Activated B cell treated with CpG ODN at 0.5 μM for 24 hours (primary cell): ENCODE results near the gene HSPA4. TPM values are rescaled to one million over a fixed set of nuclear protein-coding genes. Genes with fewer than 3 reads are reported as not detected.

ENCODE experiments used
- ATAC-seq: fragments of 200-7000 bp; cut with Tn5 transposase; one replicate; pipeline ENCODE4 v1.10.0; 2021; ENCODE audit warnings: low read depth, mild to moderate bottlenecking, moderate library complexity
- CTCF ChIA-PET: fragments of 350-600 bp; sonication (Branson Sonifier 250); formaldehyde crosslinking; loops from one replicate; lab custom pipeline; 2021; ENCODE audit warnings: antibody characterized with exemption; lab: Charles Lee
- POLR2A ChIA-PET: fragments of 350-600 bp; sonication (Branson Sonifier 250); formaldehyde crosslinking; loops from one replicate; lab custom pipeline; 2021; ENCODE audit warnings: antibody characterized with exemption; lab: Charles Lee
- DNase-seq: peaks from one replicate; pipeline ENCODE4 v3.0.0; 2022
- H3K27ac Mint-ChIP-seq: one replicate; pipeline ENCODE4 v1.8.0; 2020; ENCODE audit warnings: mixed read lengths
- H3K27me3 Mint-ChIP-seq: one replicate; pipeline ENCODE4 v1.8.0; 2021; ENCODE audit warnings: mixed read lengths
- H3K36me3 Mint-ChIP-seq: one replicate; pipeline ENCODE4 v1.8.0; 2021; ENCODE audit warnings: low read depth, mixed read lengths
- H3K4me1 Mint-ChIP-seq: one replicate; pipeline ENCODE4 v1.8.0; 2021; ENCODE audit warnings: mixed read lengths
- H3K4me3 Mint-ChIP-seq: one replicate; pipeline ENCODE4 v1.8.0; 2020; ENCODE audit warnings: mild to moderate bottlenecking, mixed read lengths
- H3K9me3 Mint-ChIP-seq: one replicate; pipeline ENCODE4 v1.8.0; 2020; ENCODE audit warnings: mixed read lengths
- CTCF ChIP-seq: fragments of 200-600 bp; IDR thresholded peaks from one replicate; pipeline ENCODE4 v1.8.0; 2022; ENCODE audit warnings: antibody characterized with exemption, mild to moderate bottlenecking
- intact Hi-C: fragments of 100-400 bp; cut with micrococcal nuclease; formaldehyde crosslinking; loops from one replicate; pipeline ENCODE4 v1.15.1; 2024
- total RNA-seq: library from RNA; stranded (reverse); gene quantifications from 2 replicates; pipeline ENCODE4 v1.2.3, GENCODE V29; 2022

The HSPA4 gene
- total RNA-seq, 1 donor from 2014 or later: 152 TPM

GRCh38 chr5:133117166-133117911 is 65.5 kb downstream of the HSPA4 start:
- no peak overlapping the region for H3K27ac Mint-ChIP-seq

GRCh38 chr5:133117912-133118445 is 66.2 kb downstream of the HSPA4 start:
- Mint-ChIP-seq H3K36me3 (no peaks in the 10 kb centered on the region), H3K4me1 (peaks cover 7% of the 10 kb centered on the region), H3K27me3 (no peaks in the 10 kb centered on the region), H3K4me3 (no peak overlapping the region), H3K27ac (no peak overlapping the region), H3K9me3 (no peaks in the 10 kb centered on the region)
- DNase-seq (no peak), ATAC-seq (no peak)
- no peak for TF ChIP-seq CTCF
- intact Hi-C loops: loop anchor here (10.0 kb wide), 1 partner anchor 437 kb away; no protein-coding TSS in a partner anchor
- POLR2A ChIA-PET: interaction anchor here (1.1 kb wide), 1 partner anchor 20 kb away, joined by 3 read pairs; no protein-coding TSS in a partner anchor
- CTCF ChIA-PET: interaction anchor here (0.7 kb wide), 1 partner anchor 342 kb away, joined by 3 read pairs; no protein-coding TSS in a partner anchor

More at GRCh38 chr5:133117166-133117911, 65.5 kb downstream of the HSPA4 start:
- no peak for TF ChIP-seq CTCF
- ATAC-seq (no peak), DNase-seq (no peak)
- no peaks in the 10 kb centered on the region for H3K27me3 Mint-ChIP-seq
- H3K9me3 Mint-ChIP-seq: no peaks in the 10 kb centered on the region
- intact Hi-C loops: loop anchor here (10.0 kb wide), 1 partner anchor 437 kb away; no protein-coding TSS in a partner anchor
- no peak overlapping the region for H3K4me3 Mint-ChIP-seq
- ChIA-PET POLR2A (interaction anchor here (1.1 kb wide), 1 partner anchor 21 kb away, joined by 3 read pairs; no protein-coding TSS in a partner anchor), CTCF (no interaction called here)
- H3K4me1 Mint-ChIP-seq: peaks cover 9% of the 10 kb centered on the region
- no peaks in the 10 kb centered on the region for H3K36me3 Mint-ChIP-seq

- intact Hi-C loops: loop anchor here (10.0 kb wide), 1 partner anchor 436 kb away; no protein-coding TSS in a partner anchor
- Mint-ChIP-seq H3K4me1 (no peaks in the 10 kb centered on the region), H3K36me3 (no peaks in the 10 kb centered on the region), H3K9me3 (no peaks in the 10 kb centered on the region), H3K27ac (no peak overlapping the region), H3K4me3 (no peak overlapping the region), H3K27me3 (no peaks in the 10 kb centered on the region)
- CTCF ChIA-PET: interaction anchor here (0.7 kb wide), 1 partner anchor 342 kb away, joined by 3 read pairs; no protein-coding TSS in a partner anchor
- no peak for ATAC-seq
- TF ChIP-seq CTCF: no peak
- DNase-seq: no peak
- POLR2A ChIA-PET: interaction anchor here (1.1 kb wide), 1 partner anchor 20 kb away, joined by 3 read pairs; no protein-coding TSS in a partner anchor
Observed at GRCh38 chr5:133118741-133119140, 66.9 kb downstream of the HSPA4 start.

GRCh38 chr5:133119233-133119711 is 67.5 kb downstream of the HSPA4 start:
- intact Hi-C loops: loop anchor here (10.0 kb wide), 1 partner anchor 436 kb away; no protein-coding TSS in a partner anchor
- ATAC-seq: no peak
- no peak for DNase-seq
- H3K4me1 Mint-ChIP-seq: no peaks in the 10 kb centered on the region
- no peak overlapping the region for H3K4me3 Mint-ChIP-seq
- no peak overlapping the region for H3K27ac Mint-ChIP-seq
- no peaks in the 10 kb centered on the region for H3K36me3 Mint-ChIP-seq
- no peaks in the 10 kb centered on the region for H3K9me3 Mint-ChIP-seq
- CTCF ChIA-PET: no interaction called here
- no peaks in the 10 kb centered on the region for H3K27me3 Mint-ChIP-seq
- POLR2A ChIA-PET: no interaction called here
- no peak for TF ChIP-seq CTCF
